Neural cell (in vitro differentiated cells): ENCODE data around the gene COPS8. TPM values are rescaled to one million over a fixed set of nuclear protein-coding genes. Genes with fewer than 3 reads are reported as not detected.

ENCODE experiments used
- H2AFZ ChIP-seq: fragments of 200-600, 300-800 bp; sonication (generic), shearing (Covaris generic); 2 replicates; pipeline ENCODE4 v1.6.0; 2014; ENCODE audit warnings: low read depth, mild to moderate bottlenecking, antibody characterized with exemption, low read length, moderate library complexity
- H3F3A ChIP-seq: fragments of 200-600 bp; shearing (Covaris generic); 2 replicates; pipeline ENCODE4 v1.6.1; 2016; ENCODE audit warnings: mild to moderate bottlenecking, moderate library complexity, mixed read lengths, antibody characterized with exemption, low read length; ENCODE audit not compliant: insufficient read depth, poor library complexity, severe bottlenecking
- H3K27ac ChIP-seq: fragments of 200-600, 300-800 bp; sonication (generic), shearing (Covaris generic); 2 replicates; pipeline ENCODE4 v1.5.1; 2014; ENCODE audit warnings: mild to moderate bottlenecking, low read length, moderate library complexity
- H3K27me3 ChIP-seq: fragments of 300-800, 200-600 bp; sonication (generic), shearing (Covaris generic); 2 replicates; pipeline ENCODE4 v1.6.0; 2014; ENCODE audit warnings: mild to moderate bottlenecking, low read depth, low read length, moderate library complexity; ENCODE audit not compliant: insufficient read depth
- H3K36me3 ChIP-seq: fragments of 300-800, 200-600 bp; sonication (generic), shearing (Covaris generic); 2 replicates; pipeline ENCODE4 v1.5.1; 2014; ENCODE audit warnings: mild to moderate bottlenecking, antibody characterized with exemption, low read length, moderate library complexity; ENCODE audit not compliant: insufficient read depth
- H3K4me2 ChIP-seq: fragments of 300-800, 200-600 bp; sonication (generic), shearing (Covaris generic); 2 replicates; pipeline ENCODE4 v1.6.0; 2014; ENCODE audit warnings: mild to moderate bottlenecking, low read length
- H3K4me3 ChIP-seq: fragments of 300-800, 200-600 bp; sonication (generic), shearing (Covaris generic); 2 replicates; pipeline ENCODE4 v1.5.1; 2014; ENCODE audit warnings: mild to moderate bottlenecking, low read length, moderate library complexity
- H3K79me2 ChIP-seq: fragments of 200-600 bp; shearing (Covaris generic); replicated peaks from 2 replicates; pipeline ENCODE4 v1.6.0; 2014; ENCODE audit warnings: mild to moderate bottlenecking, low read length, moderate library complexity; ENCODE audit not compliant: insufficient read depth
- H3K9ac ChIP-seq: fragments of 300-800, 200-600 bp; sonication (generic), shearing (Covaris generic); 2 replicates; pipeline ENCODE4 v1.6.1; 2016; ENCODE audit warnings: mild to moderate bottlenecking, low read length, mixed read lengths
- H3K9me2 ChIP-seq: fragments of 200-600 bp; shearing (Covaris generic); 2 replicates; pipeline ENCODE4 v1.6.1; 2016; ENCODE audit warnings: mild to moderate bottlenecking, low read length, mixed read lengths; ENCODE audit not compliant: insufficient read depth
- H3K9me3 ChIP-seq: fragments of 200-600, 300-800 bp; sonication (generic), shearing (Covaris generic); 2 replicates; pipeline ENCODE4 v1.6.1; 2016; ENCODE audit warnings: mild to moderate bottlenecking, mixed run types, low read length, moderate library complexity, mixed read lengths
- H4K20me1 ChIP-seq: fragments of 200-600 bp; shearing (Covaris generic); 2 replicates; pipeline ENCODE4 v1.6.1; 2016; ENCODE audit warnings: mild to moderate bottlenecking, mixed run types; ENCODE audit not compliant: insufficient read depth
- EP300 ChIP-seq: fragments of 450-650 bp; conservative IDR thresholded peaks from 2 replicates; pipeline ENCODE4 v1.6.1; 2014; ENCODE audit warnings: antibody characterized with exemption, mild to moderate bottlenecking, moderate library complexity; ENCODE audit not compliant: poor library complexity, severe bottlenecking
- EZH2 ChIP-seq: fragments of 200-600, 300-800 bp; shearing (Covaris generic), sonication (generic); IDR thresholded peaks from 2 replicates; pipeline ENCODE4 v1.6.1; 2014; ENCODE audit warnings: antibody characterized with exemption, low read length, borderline replicate concordance, mild to moderate bottlenecking; ENCODE audit not compliant: insufficient read depth, poor library complexity, severe bottlenecking
- MXI1 ChIP-seq: fragments of 450-650 bp; conservative IDR thresholded peaks from 2 replicates; pipeline ENCODE4 v1.6.1; 2014; ENCODE audit warnings: antibody characterized with exemption, mild to moderate bottlenecking; ENCODE audit not compliant: poor library complexity, severe bottlenecking
- POLR2AphosphoS5 ChIP-seq: IDR thresholded peaks from 2 replicates; pipeline ENCODE4 v1.6.1; 2012
- RAD21 ChIP-seq: fragments of 450-650 bp; conservative IDR thresholded peaks from 2 replicates; pipeline ENCODE4 v1.6.1; 2014; ENCODE audit warnings: antibody characterized with exemption, mild to moderate bottlenecking, moderate library complexity
- SMC3 ChIP-seq: fragments of 450-650 bp; conservative IDR thresholded peaks from 2 replicates; pipeline ENCODE4 v1.6.1; 2014; ENCODE audit warnings: antibody characterized with exemption, mild to moderate bottlenecking, moderate library complexity; ENCODE audit not compliant: poor library complexity
- TAF1 ChIP-seq: IDR thresholded peaks from 2 replicates; pipeline ENCODE4 v1.6.1; 2012; ENCODE audit warnings: low read depth
- polyA plus RNA-seq: library from polyadenylated mRNA; depleted of rRNA; stranded (reverse); fragments of >200 nt; gene quantifications from 2 replicates; pipeline ENCODE4 v1.2.3, GENCODE V29; 2014
- TF ChIP-seq, protein P1 (sequence below): fragments of 450-650 bp; IDR thresholded peaks from 2 replicates; pipeline ENCODE4 v1.5.1; 2014; ENCODE audit warnings: antibody characterized with exemption, mild to moderate bottlenecking, moderate library complexity; ENCODE audit not compliant: poor library complexity, severe bottlenecking
- TF ChIP-seq, protein P2 (sequence below): IDR thresholded peaks from 2 replicates; pipeline ENCODE4 v1.6.1; 2012; ENCODE audit warnings: borderline replicate concordance

COPS8 gene
- polyA plus RNA-seq, 1 donor from 2014 or later = 269 TPM

DNA sequence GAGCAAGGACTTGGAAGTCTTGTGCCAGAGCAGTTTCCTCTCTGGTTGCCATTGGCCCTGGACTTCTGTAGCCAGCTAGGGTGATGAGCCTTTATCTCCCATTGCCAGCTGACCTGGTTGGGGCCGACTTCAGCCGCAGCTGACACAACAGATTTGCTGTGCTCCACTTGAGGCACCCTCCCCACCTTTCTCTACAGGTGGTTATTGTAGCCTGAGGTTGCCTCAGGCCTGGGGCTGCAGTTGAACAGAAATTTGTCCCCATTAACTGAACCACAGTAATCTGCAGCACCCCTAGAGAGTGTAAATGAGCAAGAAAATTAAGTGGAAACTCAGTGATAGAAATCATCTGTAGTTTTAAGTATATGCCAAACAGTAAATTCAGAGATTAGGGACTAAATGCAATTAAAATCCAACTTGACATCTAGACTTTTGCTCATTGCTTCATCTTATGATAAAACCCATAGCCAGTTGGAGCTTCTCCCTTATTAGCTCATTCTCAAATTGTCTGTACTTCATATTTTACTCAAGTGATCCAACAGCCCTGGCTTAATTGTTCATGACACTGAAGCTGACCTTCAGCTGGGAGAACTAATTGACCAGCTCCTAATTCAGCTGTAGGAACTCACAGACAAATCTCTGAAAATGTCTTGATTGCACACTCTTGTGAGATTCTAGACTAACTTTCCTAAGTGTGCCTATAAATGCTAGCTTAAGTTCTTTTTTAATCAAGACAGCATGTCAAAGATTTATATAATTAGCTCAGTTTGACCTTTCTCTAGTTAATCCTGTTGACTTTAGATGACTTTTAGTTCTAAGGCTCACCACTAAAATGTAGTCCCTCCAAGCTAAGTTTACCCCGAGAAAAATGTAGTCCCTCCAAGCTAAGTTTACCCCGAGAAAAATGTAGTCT, 48.9 kb downstream of the COPS8 start:
- no peaks in the 10 kb centered on the region for H3F3A ChIP-seq
- no peaks in the 10 kb centered on the region for H3K36me3 ChIP-seq
- no peak overlapping the region for H3K9ac ChIP-seq
- no peaks in the 10 kb centered on the region for H3K27me3 ChIP-seq
- H3K79me2 ChIP-seq = no peaks in the 10 kb centered on the region
- H3K4me2 ChIP-seq = no peak overlapping the region
- H3K4me3 ChIP-seq = no peak overlapping the region
- TF ChIP-seq, protein P1, sequence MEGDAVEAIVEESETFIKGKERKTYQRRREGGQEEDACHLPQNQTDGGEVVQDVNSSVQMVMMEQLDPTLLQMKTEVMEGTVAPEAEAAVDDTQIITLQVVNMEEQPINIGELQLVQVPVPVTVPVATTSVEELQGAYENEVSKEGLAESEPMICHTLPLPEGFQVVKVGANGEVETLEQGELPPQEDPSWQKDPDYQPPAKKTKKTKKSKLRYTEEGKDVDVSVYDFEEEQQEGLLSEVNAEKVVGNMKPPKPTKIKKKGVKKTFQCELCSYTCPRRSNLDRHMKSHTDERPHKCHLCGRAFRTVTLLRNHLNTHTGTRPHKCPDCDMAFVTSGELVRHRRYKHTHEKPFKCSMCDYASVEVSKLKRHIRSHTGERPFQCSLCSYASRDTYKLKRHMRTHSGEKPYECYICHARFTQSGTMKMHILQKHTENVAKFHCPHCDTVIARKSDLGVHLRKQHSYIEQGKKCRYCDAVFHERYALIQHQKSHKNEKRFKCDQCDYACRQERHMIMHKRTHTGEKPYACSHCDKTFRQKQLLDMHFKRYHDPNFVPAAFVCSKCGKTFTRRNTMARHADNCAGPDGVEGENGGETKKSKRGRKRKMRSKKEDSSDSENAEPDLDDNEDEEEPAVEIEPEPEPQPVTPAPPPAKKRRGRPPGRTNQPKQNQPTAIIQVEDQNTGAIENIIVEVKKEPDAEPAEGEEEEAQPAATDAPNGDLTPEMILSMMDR = no peak
- TF ChIP-seq EZH2 (no peak), MXI1 (no peak), TAF1 (no peak), EP300 (no peak), SMC3 (no peak), POLR2AphosphoS5 (no peak), RAD21 (no peak)
- TF ChIP-seq, protein P2, sequence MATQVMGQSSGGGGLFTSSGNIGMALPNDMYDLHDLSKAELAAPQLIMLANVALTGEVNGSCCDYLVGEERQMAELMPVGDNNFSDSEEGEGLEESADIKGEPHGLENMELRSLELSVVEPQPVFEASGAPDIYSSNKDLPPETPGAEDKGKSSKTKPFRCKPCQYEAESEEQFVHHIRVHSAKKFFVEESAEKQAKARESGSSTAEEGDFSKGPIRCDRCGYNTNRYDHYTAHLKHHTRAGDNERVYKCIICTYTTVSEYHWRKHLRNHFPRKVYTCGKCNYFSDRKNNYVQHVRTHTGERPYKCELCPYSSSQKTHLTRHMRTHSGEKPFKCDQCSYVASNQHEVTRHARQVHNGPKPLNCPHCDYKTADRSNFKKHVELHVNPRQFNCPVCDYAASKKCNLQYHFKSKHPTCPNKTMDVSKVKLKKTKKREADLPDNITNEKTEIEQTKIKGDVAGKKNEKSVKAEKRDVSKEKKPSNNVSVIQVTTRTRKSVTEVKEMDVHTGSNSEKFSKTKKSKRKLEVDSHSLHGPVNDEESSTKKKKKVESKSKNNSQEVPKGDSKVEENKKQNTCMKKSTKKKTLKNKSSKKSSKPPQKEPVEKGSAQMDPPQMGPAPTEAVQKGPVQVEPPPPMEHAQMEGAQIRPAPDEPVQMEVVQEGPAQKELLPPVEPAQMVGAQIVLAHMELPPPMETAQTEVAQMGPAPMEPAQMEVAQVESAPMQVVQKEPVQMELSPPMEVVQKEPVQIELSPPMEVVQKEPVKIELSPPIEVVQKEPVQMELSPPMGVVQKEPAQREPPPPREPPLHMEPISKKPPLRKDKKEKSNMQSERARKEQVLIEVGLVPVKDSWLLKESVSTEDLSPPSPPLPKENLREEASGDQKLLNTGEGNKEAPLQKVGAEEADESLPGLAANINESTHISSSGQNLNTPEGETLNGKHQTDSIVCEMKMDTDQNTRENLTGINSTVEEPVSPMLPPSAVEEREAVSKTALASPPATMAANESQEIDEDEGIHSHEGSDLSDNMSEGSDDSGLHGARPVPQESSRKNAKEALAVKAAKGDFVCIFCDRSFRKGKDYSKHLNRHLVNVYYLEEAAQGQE = no peak
- no peaks in the 10 kb centered on the region for H3K9me2 ChIP-seq
- no peak overlapping the region for H3K27ac ChIP-seq
- no peak overlapping the region for H2AFZ ChIP-seq
- no peaks in the 10 kb centered on the region for H4K20me1 ChIP-seq
- H3K9me3 ChIP-seq = no peaks in the 10 kb centered on the region

DNA sequence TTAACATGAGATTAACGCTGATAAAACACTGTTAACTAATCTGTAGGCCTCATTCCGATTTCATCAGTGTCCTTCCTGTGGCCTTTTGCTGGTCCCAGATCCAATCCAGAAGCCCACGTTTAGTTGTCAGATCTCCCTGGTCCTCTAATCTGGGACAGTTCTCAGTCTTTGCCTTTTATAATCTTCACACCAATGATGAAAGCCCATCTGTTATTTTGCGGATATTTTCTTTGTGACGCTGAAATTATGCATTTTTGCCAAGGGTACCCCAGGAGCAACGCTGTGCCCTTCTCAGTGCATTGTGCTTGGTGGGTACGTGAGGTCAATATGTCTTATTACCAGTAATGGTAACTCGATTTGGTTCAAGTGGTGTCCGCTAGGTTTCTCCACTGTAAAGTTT, 51.1 kb downstream of the COPS8 start:
- no peaks in the 10 kb centered on the region for H3F3A ChIP-seq
- no peaks in the 10 kb centered on the region for H4K20me1 ChIP-seq
- H3K36me3 ChIP-seq = no peaks in the 10 kb centered on the region
- no peak overlapping the region for H2AFZ ChIP-seq
- H3K4me3 ChIP-seq = no peak overlapping the region
- no peaks in the 10 kb centered on the region for H3K9me2 ChIP-seq
- no peaks in the 10 kb centered on the region for H3K9me3 ChIP-seq
- no peak overlapping the region for H3K27ac ChIP-seq
- H3K4me2 ChIP-seq = no peak overlapping the region
- H3K79me2 ChIP-seq = no peaks in the 10 kb centered on the region
- no peaks in the 10 kb centered on the region for H3K27me3 ChIP-seq
- H3K9ac ChIP-seq = no peak overlapping the region
- TF ChIP-seq MXI1 = no peak
- TF ChIP-seq, protein P1 = no peak
- TF ChIP-seq TAF1 = no peak
- no peak for TF ChIP-seq POLR2AphosphoS5
- no peak for TF ChIP-seq EZH2
- TF ChIP-seq SMC3 = no peak
- TF ChIP-seq, protein P2 = no peak
- TF ChIP-seq EP300 = no peak
- TF ChIP-seq RAD21 = no peak
